ENCODE data around the gene COL4A2. TPM values are rescaled to one million over a fixed set of nuclear protein-coding genes. Genes with fewer than 3 reads are reported as not detected.

Gene COL4A2
- total RNA-seq, 1 experiment from 2014 or later = 1.6 TPM

DNA sequence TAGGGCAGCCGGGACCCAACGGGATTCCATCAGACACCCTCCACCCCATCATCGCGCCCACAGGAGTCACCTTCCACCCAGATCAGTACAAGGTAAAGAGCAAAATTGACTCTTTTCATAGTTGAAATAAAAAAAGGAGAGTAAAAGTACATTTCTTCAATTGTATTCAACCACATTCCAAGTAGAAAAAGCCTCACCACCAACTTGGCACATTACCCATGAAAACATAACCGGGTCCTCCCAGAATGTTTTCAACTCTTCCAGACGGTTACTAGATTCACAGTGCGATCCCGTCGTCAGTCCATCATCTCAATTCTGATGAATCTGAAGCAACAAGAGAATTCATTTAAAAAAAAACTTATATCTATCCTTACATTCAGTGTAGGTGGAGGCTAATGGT, 129.2 kb downstream of the COL4A2 start:
- Histone ChIP-seq H3K36me3 (ENCODE audit: control insufficient read depth in 1 of 2, insufficient read depth in 2 of 2, low read length in 2 of 2) (no peaks in the 10 kb centered on the region), H3K9me3 (ENCODE audit: control insufficient read depth in 1 of 2, insufficient read depth in 1 of 2, low read depth in 1 of 2, low read length in 2 of 2) (no peaks in the 10 kb centered on the region), H2AFZ (ENCODE audit: low read depth, low read length, poor library complexity, severe bottlenecking) (no peak overlapping the region), H3K4me1 (ENCODE audit: control insufficient read depth in 1 of 2, insufficient read depth in 2 of 2, low read length in 2 of 2) (no peaks in the 10 kb centered on the region), H3K27ac (ENCODE audit: low read depth, low read length) (no peak overlapping the region), H3K79me2 (ENCODE audit: insufficient read depth, low read length) (no peaks in the 10 kb centered on the region), H3K9ac (ENCODE audit: low read length) (no peak overlapping the region), H3K4me2 (ENCODE audit: low read length) (no peak overlapping the region), H4K20me1 (ENCODE audit: insufficient read depth) (no peaks in the 10 kb centered on the region), H3K4me3 (replicated peaks in 1 of 2; ENCODE audit: low read depth in 1 of 2, low read length in 2 of 2) (no peak overlapping the region), H3K27me3 (ENCODE audit: insufficient read depth, low read length) (no peaks in the 10 kb centered on the region), H3K9me2 (ENCODE audit: insufficient read depth) (no peaks in the 10 kb centered on the region)
- CTCF ChIA-PET = no interaction called here
- no TSS peak for BruUV-seq (replicated peaks)
- ATAC-seq = no peak
- no peak for TF ChIP-seq FOSL1 (IDR thresholded peaks at IDR 0.05; ENCODE audit: low read depth)
- TF ChIP-seq EGR1 (IDR thresholded peaks at IDR 0.05; ENCODE audit: low read depth) = no peak
- no peak for DNase-seq (ENCODE audit: low read depth, low spot score)
- RAD21 ChIA-PET (ENCODE audit: low non-redundant PET in 1 of 2, low total read pairs in 2 of 2, uncharacterized antibody in 2 of 2, unreplicated experiment in 2 of 2) = no interaction called here
- intact Hi-C loops (cut with micrococcal nuclease) = no loop called here
- POLR2A ChIA-PET = no interaction called here

- no peaks in the 10 kb centered on the region for H3K36me3 ChIP-seq (ENCODE audit: control insufficient read depth in 1 of 2, insufficient read depth in 2 of 2, low read length in 2 of 2)
- ChIA-PET CTCF (no interaction called here), RAD21 (ENCODE audit: low non-redundant PET in 1 of 2, low total read pairs in 2 of 2, uncharacterized antibody in 2 of 2, unreplicated experiment in 2 of 2) (no interaction called here), POLR2A (no interaction called here)
- H3K27me3 ChIP-seq (ENCODE audit: insufficient read depth, low read length) = no peaks in the 10 kb centered on the region
- no peak overlapping the region for H3K27ac ChIP-seq (ENCODE audit: low read depth, low read length)
- no peaks in the 10 kb centered on the region for H4K20me1 ChIP-seq (ENCODE audit: insufficient read depth)
- no peak overlapping the region for H2AFZ ChIP-seq (ENCODE audit: low read depth, low read length, poor library complexity, severe bottlenecking)
- BruUV-seq (replicated peaks) = no TSS peak
- no peaks in the 10 kb centered on the region for H3K4me1 ChIP-seq (ENCODE audit: control insufficient read depth in 1 of 2, insufficient read depth in 2 of 2, low read length in 2 of 2)
- no peaks in the 10 kb centered on the region for H3K9me3 ChIP-seq (ENCODE audit: control insufficient read depth in 1 of 2, insufficient read depth in 1 of 2, low read depth in 1 of 2, low read length in 2 of 2)
- no peak overlapping the region for H3K4me2 ChIP-seq (ENCODE audit: low read length)
- DNase-seq (ENCODE audit: low read depth, low spot score) (no peak), ATAC-seq (no peak)
- no peak overlapping the region for H3K9ac ChIP-seq (ENCODE audit: low read length)
- H3K79me2 ChIP-seq (ENCODE audit: insufficient read depth, low read length) = no peaks in the 10 kb centered on the region
- H3K4me3 ChIP-seq (replicated peaks in 1 of 2; ENCODE audit: low read depth in 1 of 2, low read length in 2 of 2) = no peak overlapping the region
- no peaks in the 10 kb centered on the region for H3K9me2 ChIP-seq (ENCODE audit: insufficient read depth)
- intact Hi-C loops (cut with micrococcal nuclease) = no loop called here
- TF ChIP-seq ZNF274 (IDR thresholded peaks at IDR 0.05; ENCODE audit: low read depth, low read length) (no peak), SP1 (IDR thresholded peaks at IDR 0.05; ENCODE audit: low read depth) (no peak), ZBTB33 (IDR thresholded peaks at IDR 0.05; ENCODE audit: extremely low read depth, insufficient replicate concordance, low read length) (no peak), TCF7L2 (IDR thresholded peaks at IDR 0.05; ENCODE audit: borderline replicate concordance, extremely low read depth, insufficient read depth, insufficient read length) (no peak), POLR2A (IDR thresholded peaks at IDR 0.05; ENCODE audit: borderline replicate concordance, extremely low read depth, insufficient read depth, insufficient read length) (no peak), SIN3A (IDR thresholded peaks at IDR 0.05; ENCODE audit: low read depth) (no peak), CBX3 (IDR thresholded peaks at IDR 0.05; ENCODE audit: low read depth) (no peak), FOSL1 (IDR thresholded peaks at IDR 0.05; ENCODE audit: low read depth) (no peak), JUND (IDR thresholded peaks at IDR 0.05) (no peak), REST (IDR thresholded peaks at IDR 0.05; ENCODE audit: low read depth) (no peak), CEBPB (IDR thresholded peaks at IDR 0.05; ENCODE audit: low read depth) (no peak), ELF1 (IDR thresholded peaks at IDR 0.05; ENCODE audit: borderline replicate concordance, low read depth) (no peak), EZH2 (IDR thresholded peaks at IDR 0.05) (no peak), ZFX (IDR thresholded peaks at IDR 0.05) (no peak), YY1 (IDR thresholded peaks at IDR 0.05; ENCODE audit: extremely low read depth, insufficient replicate concordance, low read depth, low read length) (no peak), RAD21 (IDR thresholded peaks at IDR 0.05; ENCODE audit: low read depth) (no peak)
- TF ChIP-seq, protein P1, sequence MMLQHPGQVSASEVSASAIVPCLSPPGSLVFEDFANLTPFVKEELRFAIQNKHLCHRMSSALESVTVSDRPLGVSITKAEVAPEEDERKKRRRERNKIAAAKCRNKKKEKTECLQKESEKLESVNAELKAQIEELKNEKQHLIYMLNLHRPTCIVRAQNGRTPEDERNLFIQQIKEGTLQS (IDR thresholded peaks at IDR 0.05) = no peak
Observed at GRCh38 chr13:110436786-110437370, 129.8 kb downstream of the COL4A2 start.
